CD4-positive, CD25-positive, alpha-beta regulatory T cell (primary cell): Measurements from ENCODE around the gene PRICKLE2. TPM values are rescaled to one million over a fixed set of nuclear protein-coding genes. Genes with fewer than 3 reads are reported as not detected.

ENCODE experiments used
- ATAC-seq, 2 donors: fragments of 150-1000 bp; cut with Tn5 transposase; one replicate each; pipeline ENCODE4 v1.10.0; 2021; ENCODE audit warnings: low read depth in 2 of 2, moderate number of reproducible peaks in 2 of 2, moderate library complexity in 1 of 2
- DNase-seq, 3 donors: peaks; one replicate each; pipeline versions ENCODE4 v3.0.0 to v3.0.0-alpha.2; 2012 to 2022; ENCODE audit warnings: mixed read lengths in 1 of 3
- H3K27ac ChIP-seq: one replicate; pipeline ENCODE4 v1.7.0; 2013; ENCODE audit warnings: mild to moderate bottlenecking, low read length; ENCODE audit not compliant: insufficient read depth, poor library complexity, severe bottlenecking
- H3K27me3 ChIP-seq: one replicate; pipeline ENCODE4 v1.7.0; 2013; ENCODE audit warnings: low read length; ENCODE audit not compliant: control insufficient read depth, insufficient read depth
- H3K36me3 ChIP-seq: one replicate; pipeline ENCODE4 v1.7.0; 2013; ENCODE audit warnings: mild to moderate bottlenecking, low read length, moderate library complexity; ENCODE audit not compliant: control insufficient read depth, insufficient read depth
- H3K4me1 ChIP-seq: 2 replicates; pipeline ENCODE4 v1.7.0; 2013; ENCODE audit warnings: mild to moderate bottlenecking, low read length; ENCODE audit not compliant: insufficient read depth, control insufficient read depth, poor library complexity, severe bottlenecking
- H3K4me3 ChIP-seq: one replicate; pipeline ENCODE4 v1.7.0; 2013; ENCODE audit warnings: low read depth, mild to moderate bottlenecking, low read length, moderate library complexity
- H3K9me3 ChIP-seq, 2 experiments: 1 replicate in 1 of 2; 2 replicates in 1 of 2; pipeline ENCODE4 v1.7.0; 2013; ENCODE audit warnings: low read length in 2 of 2, mild to moderate bottlenecking in 1 of 2, moderate library complexity in 1 of 2; ENCODE audit not compliant: control insufficient read depth in 2 of 2
- H3K27ac Mint-ChIP-seq, 3 donors: one replicate each; pipeline ENCODE4 v1.8.0; 2020 to 2022; ENCODE audit warnings: mild to moderate bottlenecking in 3 of 3, mixed read lengths in 3 of 3, moderate library complexity in 2 of 3
- H3K27me3 Mint-ChIP-seq: one replicate; pipeline ENCODE4 v1.8.0; 2022; ENCODE audit warnings: mild to moderate bottlenecking, mixed read lengths
- H3K36me3 Mint-ChIP-seq: one replicate; pipeline ENCODE4 v1.8.0; 2020; ENCODE audit warnings: mixed read lengths
- H3K4me1 Mint-ChIP-seq, 4 donors: one replicate each; pipeline ENCODE4 v1.8.0; 2020 to 2022; ENCODE audit warnings: mixed read lengths in 4 of 4, mild to moderate bottlenecking in 1 of 4
- H3K4me3 Mint-ChIP-seq, 4 donors: one replicate each; pipeline ENCODE4 v1.8.0; 2020 to 2022; ENCODE audit warnings: mild to moderate bottlenecking in 4 of 4, mixed read lengths in 4 of 4, moderate library complexity in 3 of 4
- H3K9me3 Mint-ChIP-seq, 7 donors: one replicate each; pipeline ENCODE4 v1.8.0; 2020 to 2022; ENCODE audit warnings: mixed read lengths in 7 of 7, mild to moderate bottlenecking in 3 of 7, moderate library complexity in 2 of 7
- polyA plus RNA-seq, 4 donors: library from polyadenylated mRNA; unstranded; fragments of 300-500 nt; fragmentation: Illumina TruSeq; gene quantifications; one replicate each; pipeline ENCODE4 v1.2.3, GENCODE V29; 2021
- total RNA-seq: library from RNA; stranded (reverse); gene quantifications from one replicate; pipeline ENCODE4 v1.2.3, GENCODE V29; 2022

The PRICKLE2 gene
- total and polyA plus RNA-seq, 5 donors from 2014 or later, result 0.15 TPM; not detected in 4

- peaks cover 0 to 20% (median 9%) of the 10 kb centered on the region in 7 donors for H3K9me3 Mint-ChIP-seq
- Histone ChIP-seq H3K4me1 (no peaks in the 10 kb centered on the region), H3K9me3 (no peaks in the 10 kb centered on the region), H3K4me3 (no peak overlapping the region), H3K27me3 (no peaks in the 10 kb centered on the region), H3K36me3 (no peaks in the 10 kb centered on the region), H3K27ac (no peak overlapping the region)
- no peaks in the 10 kb centered on the region for H3K4me1 Mint-ChIP-seq
- peaks cover 5% of the 10 kb centered on the region for H3K27me3 Mint-ChIP-seq
- no peak for DNase-seq
- no peak overlapping the region for H3K4me3 Mint-ChIP-seq
- no peaks in the 10 kb centered on the region for H3K36me3 Mint-ChIP-seq
- ATAC-seq, result no peak
- H3K27ac Mint-ChIP-seq, result no peak overlapping the region
Observed at GRCh38 chr3:64114651-64115050, 110.6 kb downstream of the PRICKLE2 start.

- no peak for DNase-seq
- H3K27ac ChIP-seq, result no peak overlapping the region
- H3K4me3 ChIP-seq, result no peak overlapping the region
- H3K4me1 Mint-ChIP-seq, result no peaks in the 10 kb centered on the region
- H3K27me3 ChIP-seq, result no peaks in the 10 kb centered on the region
- no peaks in the 10 kb centered on the region for H3K36me3 ChIP-seq
- no peaks in the 10 kb centered on the region for H3K36me3 Mint-ChIP-seq
- H3K4me1 ChIP-seq, result no peaks in the 10 kb centered on the region
- no peak overlapping the region for H3K4me3 Mint-ChIP-seq
- no peak overlapping the region for H3K27ac Mint-ChIP-seq
- no peak for ATAC-seq
- H3K27me3 Mint-ChIP-seq, result peaks cover 5% of the 10 kb centered on the region
- peaks cover 0 to 15% (median 4%) of the 10 kb centered on the region in 7 donors for H3K9me3 Mint-ChIP-seq
- no peaks in the 10 kb centered on the region for H3K9me3 ChIP-seq
Observed at GRCh38 chr3:64111872-64112271, 113.4 kb downstream of the PRICKLE2 start.

- Histone ChIP-seq H3K27me3 (no peaks in the 10 kb centered on the region), H3K9me3 (no peaks in the 10 kb centered on the region), H3K27ac (no peak overlapping the region), H3K4me1 (no peaks in the 10 kb centered on the region), H3K4me3 (no peak overlapping the region), H3K36me3 (no peaks in the 10 kb centered on the region)
- DNase-seq (no peak), ATAC-seq (no peak)
- no peaks in the 10 kb centered on the region for H3K36me3 Mint-ChIP-seq
- H3K27me3 Mint-ChIP-seq, result peaks cover 5% of the 10 kb centered on the region
- no peak overlapping the region for H3K27ac Mint-ChIP-seq
- no peak overlapping the region for H3K4me3 Mint-ChIP-seq
- peaks cover 0 to 15% (median 4%) of the 10 kb centered on the region in 7 donors for H3K9me3 Mint-ChIP-seq
- H3K4me1 Mint-ChIP-seq, result no peaks in the 10 kb centered on the region
Observed at GRCh38 chr3:64111083-64111482, 114.2 kb downstream of the PRICKLE2 start.

- Mint-ChIP-seq H3K4me1 (no peaks in the 10 kb centered on the region), H3K27me3 (no peaks in the 10 kb centered on the region), H3K9me3 (peaks cover 0 to 15% (median 4%) of the 10 kb centered on the region in 7 donors), H3K36me3 (no peaks in the 10 kb centered on the region), H3K27ac (no peak overlapping the region), H3K4me3 (no peak overlapping the region)
- Histone ChIP-seq H3K27me3 (no peaks in the 10 kb centered on the region), H3K9me3 (no peaks in the 10 kb centered on the region), H3K4me1 (no peaks in the 10 kb centered on the region), H3K27ac (no peak overlapping the region), H3K4me3 (no peak overlapping the region), H3K36me3 (no peaks in the 10 kb centered on the region)
- no peak for DNase-seq
- no peak for ATAC-seq
Observed at GRCh38 chr3:64110071-64110470, 115.2 kb downstream of the PRICKLE2 start.

GRCh38 chr3:64109438-64109837 is 115.8 kb downstream of the PRICKLE2 start:
- no peaks in the 10 kb centered on the region for H3K36me3 ChIP-seq
- Mint-ChIP-seq H3K36me3 (no peaks in the 10 kb centered on the region), H3K9me3 (peaks cover 0 to 12% (median 4%) of the 10 kb centered on the region in 7 donors), H3K27ac (no peak overlapping the region), H3K4me1 (no peaks in the 10 kb centered on the region), H3K27me3 (no peaks in the 10 kb centered on the region), H3K4me3 (no peak overlapping the region)
- no peak overlapping the region for H3K4me3 ChIP-seq
- ATAC-seq (no peak), DNase-seq (no peak)
- no peaks in the 10 kb centered on the region for H3K9me3 ChIP-seq
- no peak overlapping the region for H3K27ac ChIP-seq
- no peaks in the 10 kb centered on the region for H3K27me3 ChIP-seq
- no peaks in the 10 kb centered on the region for H3K4me1 ChIP-seq

- H3K4me3 Mint-ChIP-seq, result no peak overlapping the region
- no peaks in the 10 kb centered on the region for H3K9me3 ChIP-seq
- no peaks in the 10 kb centered on the region for H3K4me1 Mint-ChIP-seq
Observed at GRCh38 chr3:64108784-64109317, 116.4 kb downstream of the PRICKLE2 start.

GRCh38 chr3:64108231-64108630 is 117.0 kb downstream of the PRICKLE2 start:
- no peaks in the 10 kb centered on the region for H3K27me3 ChIP-seq
- no peaks in the 10 kb centered on the region for H3K36me3 ChIP-seq
- no peaks in the 10 kb centered on the region for H3K9me3 ChIP-seq
- H3K4me1 ChIP-seq, result no peaks in the 10 kb centered on the region
- no peaks in the 10 kb centered on the region for H3K27me3 Mint-ChIP-seq
- H3K9me3 Mint-ChIP-seq, result peaks cover 0 to 8% (median 0%) of the 10 kb centered on the region in 7 donors
- H3K27ac ChIP-seq, result no peak overlapping the region
- H3K4me3 Mint-ChIP-seq, result no peak overlapping the region
- H3K36me3 Mint-ChIP-seq, result no peaks in the 10 kb centered on the region
- no peaks in the 10 kb centered on the region for H3K4me1 Mint-ChIP-seq
- DNase-seq (no peak), ATAC-seq (no peak)
- no peak overlapping the region for H3K4me3 ChIP-seq
- H3K27ac Mint-ChIP-seq, result no peak overlapping the region

More at GRCh38 chr3:64108784-64109317, 116.4 kb downstream of the PRICKLE2 start:
- no peak overlapping the region for H3K4me3 ChIP-seq
- H3K27me3 ChIP-seq, result no peaks in the 10 kb centered on the region
- DNase-seq, result no peak
- H3K27ac Mint-ChIP-seq, result no peak overlapping the region
- H3K36me3 Mint-ChIP-seq, result no peaks in the 10 kb centered on the region
- H3K4me1 ChIP-seq, result no peaks in the 10 kb centered on the region
- no peak for ATAC-seq
- no peaks in the 10 kb centered on the region for H3K27me3 Mint-ChIP-seq
- H3K9me3 Mint-ChIP-seq, result peaks cover 0 to 8% (median 0%) of the 10 kb centered on the region in 7 donors
- H3K27ac ChIP-seq, result no peak overlapping the region
- no peaks in the 10 kb centered on the region for H3K36me3 ChIP-seq

- H3K36me3 Mint-ChIP-seq, result no peaks in the 10 kb centered on the region
- H3K9me3 ChIP-seq, result no peaks in the 10 kb centered on the region
- H3K27ac ChIP-seq, result no peak overlapping the region
- no peaks in the 10 kb centered on the region for H3K36me3 ChIP-seq
- ATAC-seq, result no peak
- H3K4me3 Mint-ChIP-seq, result no peak overlapping the region
- no peak for DNase-seq
- H3K4me3 ChIP-seq, result no peak overlapping the region
- no peaks in the 10 kb centered on the region for H3K27me3 Mint-ChIP-seq
- no peaks in the 10 kb centered on the region for H3K4me1 Mint-ChIP-seq
- H3K9me3 Mint-ChIP-seq, result peaks cover 0 to 1% (median 0%) of the 10 kb centered on the region in 7 donors
- no peak overlapping the region for H3K27ac Mint-ChIP-seq
- no peaks in the 10 kb centered on the region for H3K4me1 ChIP-seq
- peaks cover 1% of the 10 kb centered on the region for H3K27me3 ChIP-seq
Observed at GRCh38 chr3:64107190-64107589, 118.1 kb downstream of the PRICKLE2 start.
